ENCODE measurements around the gene AK9.
A peak's percentile ranks its signal among the peaks of the same experiment; 100 is the strongest.
"Not testable (repeated sequence)": the region's sequence is repeated elsewhere in the genome, so short reads cannot be mapped to it uniquely, and the experiment has no call there.

The AK9 gene

GRCh38 chr6:109690737-109691621, at the start of gene AK9, which contains the start of gene FIG4:
AK9 (minus strand) TSS chr6:109691202; CDS start chr6:109675745, 15,457 bp downstream.
FIG4 (plus strand) TSS chr6:109691296; CDS start chr6:109691436, 140 bp downstream.
- peak; percentile 79 for DNase-seq

DNA sequence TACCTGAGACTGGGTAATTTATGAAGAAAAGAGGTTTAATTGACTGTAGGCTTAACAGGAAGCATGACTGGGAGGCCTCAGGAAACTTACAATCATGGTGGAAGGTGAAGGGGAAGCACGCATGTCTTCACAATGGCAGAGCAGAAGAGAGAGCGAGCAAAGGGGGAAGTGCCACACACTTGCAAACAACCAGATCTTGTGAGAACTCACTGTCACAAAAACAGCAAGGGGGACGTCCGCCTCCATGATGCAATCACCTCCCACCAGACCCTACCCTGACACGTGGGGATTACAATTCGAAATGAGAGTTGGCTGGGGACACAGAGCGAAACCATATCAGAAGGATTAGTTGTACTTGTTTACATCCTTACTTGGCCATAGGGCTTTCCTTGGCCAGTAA, 49.8 kb upstream of the AK9 start:
- DNase-seq = no peak

GRCh38 chr6:109739686-109740085, 48.7 kb upstream of the AK9 start:
- no peak for DNase-seq

DNA sequence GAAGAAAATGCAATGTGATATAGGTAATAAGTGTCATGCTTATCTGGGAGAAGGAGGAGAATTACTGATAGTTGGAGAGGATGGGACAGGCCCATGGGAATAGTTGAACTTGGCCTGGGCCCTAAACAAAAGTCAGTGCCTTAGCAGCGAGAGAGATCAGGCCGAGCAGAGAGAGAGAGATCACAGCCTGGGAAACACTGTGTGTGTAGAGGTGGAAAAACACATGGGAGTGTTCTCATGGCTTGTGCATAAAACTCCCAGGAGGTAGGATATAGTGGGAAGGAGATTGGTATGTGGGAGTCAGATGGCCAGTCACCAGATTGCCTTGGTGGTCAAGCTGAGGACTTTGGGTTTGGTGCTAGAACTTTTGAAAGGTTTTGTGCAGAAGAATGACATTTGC, 47.7 kb upstream of the AK9 start:
- DNase-seq = no peak

GRCh38 chr6:109738255-109738654, 47.3 kb upstream of the AK9 start:
- no peak for DNase-seq

GRCh38 chr6:109736273-109737025, 45.4 kb upstream of the AK9 start:
- no peak for DNase-seq

GRCh38 chr6:109725250-109725649, 34.2 kb upstream of the AK9 start:
- DNase-seq = not testable (repeated sequence)

- DNase-seq = no peak
Observed at GRCh38 chr6:109722564-109723254, 31.7 kb upstream of the AK9 start.

DNA sequence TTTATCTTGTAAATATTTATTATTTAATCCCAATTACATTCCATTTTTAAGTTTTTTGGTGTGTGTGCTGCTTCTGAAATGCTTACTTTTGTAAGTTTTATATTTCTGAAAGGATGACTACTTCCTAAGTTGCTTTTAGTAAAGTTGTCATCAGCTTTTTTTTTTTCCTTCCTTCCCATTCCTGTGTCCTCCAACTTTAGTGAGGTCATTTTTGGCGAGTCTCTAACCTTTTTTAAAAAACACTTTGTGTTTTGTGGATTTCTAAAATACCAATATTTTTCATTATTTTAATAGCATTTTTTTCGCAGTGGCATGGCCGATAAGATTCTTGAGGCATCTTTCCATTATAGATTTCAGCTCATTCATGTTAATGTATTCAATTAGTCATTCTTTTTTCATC, 31.0 kb upstream of the AK9 start:
- no peak for DNase-seq

GRCh38 chr6:109720311-109720710, 29.3 kb upstream of the AK9 start:
- DNase-seq = no peak

DNA sequence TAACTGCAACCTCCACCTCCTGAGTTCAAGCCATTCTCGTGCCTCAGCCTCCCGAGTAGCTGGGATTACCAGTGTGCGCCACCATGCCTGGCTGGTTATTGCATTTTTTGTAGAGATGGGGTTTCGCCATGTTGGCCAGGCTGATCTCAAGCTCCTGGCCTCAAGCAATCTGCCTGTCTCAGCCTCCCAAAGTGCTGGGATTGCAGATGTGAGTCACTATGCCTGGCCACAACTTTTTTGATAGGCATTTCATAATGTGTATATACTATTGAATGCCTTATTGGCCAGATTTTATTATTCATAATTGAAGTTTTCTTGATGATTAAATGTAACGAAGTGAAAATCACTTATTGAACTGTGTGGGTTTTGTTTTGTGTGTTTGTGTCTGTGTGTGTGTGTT, 28.0 kb upstream of the AK9 start:
- no peak for DNase-seq

GRCh38 chr6:109717971-109718370, 27.0 kb upstream of the AK9 start:
- DNase-seq = no peak

GRCh38 chr6:109715616-109716015, 24.6 kb upstream of the AK9 start:
- DNase-seq = no peak

DNA sequence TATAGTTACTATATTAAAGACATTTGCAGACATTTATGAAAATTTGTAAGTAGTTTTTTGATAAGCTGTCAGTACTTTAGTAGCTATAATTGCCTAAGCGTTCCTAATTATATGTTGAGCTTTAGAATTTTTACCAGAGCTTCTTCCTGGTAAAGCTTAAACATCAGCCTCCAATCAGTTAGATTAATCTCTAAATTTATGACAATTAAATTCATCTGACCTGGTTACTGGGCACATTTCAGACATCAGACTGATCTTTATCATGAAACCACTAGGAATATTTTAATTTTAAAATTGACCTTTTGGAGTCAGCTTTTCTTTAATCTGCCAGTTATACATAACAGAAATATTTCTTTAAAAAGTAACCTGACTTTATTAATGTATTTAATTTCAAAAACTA, 23.6 kb upstream of the AK9 start:
- DNase-seq = no peak

GRCh38 chr6:109714166-109714565, 23.2 kb upstream of the AK9 start:
- no peak for DNase-seq

- no peak for DNase-seq
Observed at GRCh38 chr6:109713097-109713496, 22.1 kb upstream of the AK9 start.

- not testable (repeated sequence) for DNase-seq
Observed at GRCh38 chr6:109708099-109708498, 17.1 kb upstream of the AK9 start.

DNA sequence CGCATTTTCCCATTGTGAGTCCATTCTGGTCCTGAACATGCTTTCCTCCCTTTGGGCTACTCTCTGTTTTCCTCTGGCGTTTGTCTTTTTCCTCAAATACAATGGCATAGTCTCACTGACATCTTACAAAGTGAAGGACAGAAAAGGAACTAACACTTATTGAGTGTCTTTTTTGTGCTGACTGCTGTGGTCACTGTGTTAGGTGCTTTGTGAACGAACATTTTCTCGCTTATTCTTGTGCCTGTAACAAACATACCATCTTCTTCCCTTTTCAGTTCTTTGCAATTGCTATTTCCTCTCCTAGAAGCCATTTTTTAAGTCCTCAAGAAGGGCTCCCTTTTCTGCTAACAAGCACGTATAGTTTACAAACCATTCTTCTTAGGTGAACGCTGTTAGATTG, 15.5 kb upstream of the AK9 start:
- DNase-seq = no peak

DNA sequence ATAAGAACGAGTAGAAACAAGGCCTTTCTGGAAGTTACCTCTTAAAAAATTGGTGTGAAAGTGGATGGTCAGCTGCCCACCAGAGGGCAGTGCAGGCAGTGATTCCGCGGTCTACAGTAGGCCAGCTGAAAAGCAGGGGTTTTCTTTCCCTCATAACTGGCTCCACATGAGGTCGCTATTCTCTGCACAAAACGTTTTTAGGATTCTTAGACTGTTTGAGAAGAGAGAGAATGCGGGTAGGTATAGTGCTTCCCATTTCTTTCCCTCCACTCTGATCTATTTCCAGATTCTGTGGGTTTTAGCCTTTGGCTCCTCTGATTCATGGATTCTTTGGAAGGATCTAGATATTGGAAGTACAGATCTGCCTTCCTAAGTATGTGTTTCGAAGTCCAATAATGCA, 14.3 kb upstream of the AK9 start:
- peak; percentile 80 for DNase-seq

DNA sequence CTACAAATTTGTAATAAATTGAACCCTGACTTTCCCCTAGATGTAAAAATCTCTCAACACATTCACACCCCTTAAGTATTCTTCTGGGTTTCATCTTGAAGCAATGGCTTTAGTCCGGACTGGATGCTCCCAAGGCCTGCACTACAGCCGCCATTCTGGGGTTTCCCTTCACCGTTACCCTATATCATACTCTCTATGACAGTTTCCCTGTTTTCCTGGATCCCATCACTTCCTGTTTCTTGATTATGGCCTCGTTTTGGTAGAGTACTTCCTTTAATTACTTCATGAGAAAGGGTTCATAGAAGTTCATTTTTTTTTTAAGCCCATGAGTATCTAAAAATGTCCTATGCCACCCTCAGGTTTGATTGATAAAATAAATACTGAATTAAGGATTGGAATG, 11.8 kb upstream of the AK9 start:
- DNase-seq = no peak

DNA sequence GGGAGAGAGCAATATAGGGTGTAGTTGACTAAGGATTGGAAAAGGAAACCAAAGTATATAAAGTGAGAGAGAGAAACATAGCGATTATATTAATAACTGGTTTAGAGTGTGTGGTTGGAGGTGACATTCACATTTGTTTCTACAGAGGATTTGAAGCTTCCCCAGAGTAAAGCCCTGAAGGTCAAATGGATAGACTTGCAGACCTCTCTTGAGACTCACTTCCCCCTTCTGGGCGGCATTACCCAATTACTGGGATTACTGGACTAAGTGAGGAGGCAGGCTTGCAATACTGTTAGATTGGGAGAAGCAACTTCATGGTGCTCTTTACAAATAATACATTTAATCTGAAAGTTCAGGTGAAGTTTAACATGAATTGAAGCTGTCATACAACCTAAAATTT, 10.8 kb upstream of the AK9 start:
- DNase-seq = no peak

GRCh38 chr6:109701221-109701620, 10.2 kb upstream of the AK9 start:
- DNase-seq = no peak

- no peak for DNase-seq
Observed at GRCh38 chr6:109696355-109696754, 5.4 kb upstream of the AK9 start.

DNA sequence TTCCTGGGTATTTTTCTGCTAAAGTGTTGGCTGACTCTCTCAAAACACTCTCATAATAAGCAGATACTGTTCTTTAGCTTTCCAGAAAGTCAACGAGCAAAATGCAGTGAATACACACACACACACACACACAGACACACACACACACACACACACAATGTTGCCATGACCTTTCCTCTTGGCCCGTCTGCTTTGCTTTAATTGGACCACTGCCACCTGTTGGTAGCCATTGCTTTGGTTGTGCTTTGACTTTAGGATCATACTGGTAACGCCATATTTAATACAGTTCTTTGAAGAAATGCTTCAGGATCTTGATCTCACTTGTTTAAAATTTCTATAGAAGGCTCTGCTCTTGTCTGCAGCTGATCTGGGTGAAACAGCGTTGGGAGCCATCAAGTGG, 4.5 kb upstream of the AK9 start:
- DNase-seq = no peak

Measured in GDM1 (cell line).